Subcutaneous adipose tissue (tissue), 4 donors: ENCODE results near the gene MRPL14. TPM values are rescaled to one million over a fixed set of nuclear protein-coding genes. Genes with fewer than 3 reads are reported as not detected.

Experiments used
- total RNA-seq, 4 donors: library from RNA; depleted of rRNA; stranded (reverse); fragments of >200 nt; gene quantifications; one replicate each; pipeline ENCODE4 v1.1.0, GENCODE V29; 2016
- TF ChIP-seq, protein P1 (sequence below): fragments of 450-650 bp; IDR thresholded peaks from one replicate; pipeline ENCODE4 v1.5.1; 2016; ENCODE audit warnings: low read depth, mild to moderate bottlenecking, control low read depth, antibody characterized with exemption, moderate library complexity

MRPL14 gene
- total RNA-seq, 4 donors from 2014 or later = 26.2 to 30.8 (median 27.6) TPM

DNA sequence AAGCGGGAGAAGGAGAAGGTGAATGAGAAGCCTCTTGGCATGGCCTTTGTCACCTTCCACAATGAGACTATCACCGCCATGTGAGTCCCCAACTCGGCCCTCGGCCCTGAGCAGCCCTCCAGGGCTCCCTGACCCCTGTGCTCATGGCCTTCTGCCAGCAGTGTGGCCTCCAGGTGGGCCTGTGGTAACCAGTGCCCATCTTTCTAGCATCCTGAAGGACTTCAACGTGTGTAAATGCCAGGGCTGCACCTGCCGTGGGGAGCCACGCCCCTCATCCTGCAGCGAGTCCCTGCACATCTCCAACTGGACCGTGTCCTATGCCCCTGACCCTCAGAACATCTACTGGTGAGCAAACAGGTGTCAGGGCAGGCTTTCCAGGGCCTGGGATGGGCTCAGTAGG lies 21.1 kb upstream of the MRPL14 start:
- TF ChIP-seq, protein P1, sequence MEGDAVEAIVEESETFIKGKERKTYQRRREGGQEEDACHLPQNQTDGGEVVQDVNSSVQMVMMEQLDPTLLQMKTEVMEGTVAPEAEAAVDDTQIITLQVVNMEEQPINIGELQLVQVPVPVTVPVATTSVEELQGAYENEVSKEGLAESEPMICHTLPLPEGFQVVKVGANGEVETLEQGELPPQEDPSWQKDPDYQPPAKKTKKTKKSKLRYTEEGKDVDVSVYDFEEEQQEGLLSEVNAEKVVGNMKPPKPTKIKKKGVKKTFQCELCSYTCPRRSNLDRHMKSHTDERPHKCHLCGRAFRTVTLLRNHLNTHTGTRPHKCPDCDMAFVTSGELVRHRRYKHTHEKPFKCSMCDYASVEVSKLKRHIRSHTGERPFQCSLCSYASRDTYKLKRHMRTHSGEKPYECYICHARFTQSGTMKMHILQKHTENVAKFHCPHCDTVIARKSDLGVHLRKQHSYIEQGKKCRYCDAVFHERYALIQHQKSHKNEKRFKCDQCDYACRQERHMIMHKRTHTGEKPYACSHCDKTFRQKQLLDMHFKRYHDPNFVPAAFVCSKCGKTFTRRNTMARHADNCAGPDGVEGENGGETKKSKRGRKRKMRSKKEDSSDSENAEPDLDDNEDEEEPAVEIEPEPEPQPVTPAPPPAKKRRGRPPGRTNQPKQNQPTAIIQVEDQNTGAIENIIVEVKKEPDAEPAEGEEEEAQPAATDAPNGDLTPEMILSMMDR = no peak

DNA sequence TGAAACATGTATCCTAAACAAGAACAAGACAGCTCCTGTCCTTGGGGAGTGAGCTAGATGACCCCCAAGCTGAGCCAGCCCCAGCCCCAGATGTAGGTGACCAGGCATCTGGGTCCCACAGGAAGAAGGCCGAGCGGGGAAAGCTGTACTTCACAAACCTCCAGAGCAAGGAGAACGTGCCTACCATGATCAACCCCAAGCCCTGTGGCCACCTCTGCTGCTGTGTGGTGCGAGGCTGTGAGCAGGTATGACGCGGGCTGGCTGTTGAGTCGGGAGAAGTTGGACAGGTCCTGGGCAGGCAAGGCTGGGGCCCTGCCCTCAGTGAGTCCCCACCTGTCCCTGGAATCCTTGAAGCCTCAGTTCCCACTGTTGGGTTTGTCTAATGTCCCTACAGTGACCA lies 20.0 kb upstream of the MRPL14 start:
- TF ChIP-seq, protein P1 = no peak

DNA sequence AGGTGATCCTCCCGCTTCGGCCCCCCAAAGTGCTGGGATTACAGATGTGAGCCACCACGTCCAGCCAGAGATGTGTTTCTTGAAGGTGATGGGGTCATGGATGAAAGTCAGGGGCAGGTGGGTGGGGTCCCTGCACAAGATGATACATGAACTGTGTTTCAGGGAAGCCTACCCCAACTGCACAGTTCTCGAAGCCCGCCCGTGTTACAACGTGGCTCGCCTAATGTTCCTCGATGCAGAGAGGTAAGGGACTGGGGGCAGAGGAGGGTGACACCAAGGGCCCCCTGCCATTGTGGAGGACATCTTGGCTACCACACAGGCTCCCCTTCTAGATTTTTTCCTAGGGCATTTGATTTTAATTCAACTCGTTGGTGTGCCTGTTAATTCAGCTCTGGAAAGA lies 19.4 kb upstream of the MRPL14 start:
- TF ChIP-seq, protein P1 = no peak

DNA sequence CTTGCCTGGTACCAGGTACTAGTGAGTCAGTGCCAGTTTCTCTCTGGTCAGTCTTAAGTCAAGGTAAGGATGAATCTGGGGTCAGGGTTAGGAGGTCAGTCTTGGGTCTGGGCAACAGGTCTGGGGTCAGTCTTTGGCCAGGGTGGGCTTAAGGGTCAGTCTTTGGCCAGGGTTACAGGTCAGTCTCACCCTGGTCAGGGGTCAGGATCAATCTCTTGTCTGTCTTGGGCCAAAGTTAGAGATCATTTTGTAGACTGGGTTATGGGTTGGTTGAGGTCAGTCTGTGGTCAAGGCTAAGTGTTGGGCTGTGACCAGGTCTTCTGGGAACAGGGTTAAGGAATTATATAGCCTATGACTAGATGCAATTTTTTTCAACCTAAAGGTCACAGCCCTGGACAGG lies 18.6 kb upstream of the MRPL14 start:
- TF ChIP-seq, protein P1 = no peak

DNA sequence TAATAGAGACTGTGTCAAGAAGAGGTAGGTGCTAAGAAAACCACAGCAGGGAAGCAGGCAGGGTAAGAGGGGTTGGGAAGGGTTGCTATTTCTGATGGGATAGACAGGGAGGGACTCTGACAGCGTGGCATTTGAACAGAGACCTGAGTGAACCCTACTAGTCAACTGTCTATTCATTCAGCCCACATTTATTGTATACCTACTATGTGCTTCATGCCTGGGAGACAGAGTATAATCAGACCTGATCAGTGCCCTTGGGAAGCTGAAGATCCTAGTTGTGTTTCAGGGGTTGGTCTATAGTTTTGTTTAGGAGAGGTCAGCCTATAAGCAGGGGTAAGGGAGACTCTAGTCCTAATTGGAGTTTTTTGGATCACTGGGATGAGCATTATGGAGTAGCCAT lies 16.5 kb upstream of the MRPL14 start:
- TF ChIP-seq, protein P1 = no peak

DNA sequence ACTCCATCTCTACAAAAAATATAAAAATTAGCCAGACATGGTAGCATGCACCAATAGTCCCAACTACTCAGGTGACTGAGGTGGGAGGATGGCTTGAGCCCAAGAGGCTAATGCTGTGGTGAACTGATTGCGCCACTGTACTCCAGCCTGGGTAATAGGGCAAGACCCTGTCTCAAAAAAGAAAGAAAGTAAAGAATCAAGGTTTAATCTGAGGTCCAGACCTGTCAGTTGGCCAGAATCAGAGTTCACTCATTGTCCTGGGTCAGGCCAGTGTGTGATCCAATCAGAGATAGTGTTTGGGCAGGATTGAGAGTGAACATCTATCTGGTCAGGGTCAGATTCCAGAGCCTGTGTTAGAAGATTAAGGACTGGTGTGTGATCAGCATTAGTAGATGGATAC lies 15.6 kb upstream of the MRPL14 start:
- TF ChIP-seq, protein P1 = no peak

DNA sequence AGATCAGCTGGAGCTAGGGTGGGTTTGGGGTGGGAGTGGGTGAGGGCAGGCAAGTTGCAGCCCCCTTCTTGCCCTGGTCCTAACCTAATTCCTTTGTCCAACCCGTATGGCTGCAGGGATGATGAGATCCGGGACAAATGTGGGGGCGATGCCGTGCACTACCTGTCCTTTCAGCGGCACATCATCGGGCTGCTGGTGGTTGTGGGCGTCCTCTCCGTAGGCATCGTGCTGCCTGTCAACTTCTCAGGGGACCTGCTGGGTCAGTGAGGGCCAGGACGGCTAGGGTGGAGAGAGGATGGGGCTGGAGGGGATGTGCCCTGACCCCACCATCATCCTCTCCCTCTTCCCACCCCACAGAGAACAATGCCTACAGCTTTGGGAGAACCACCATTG lies 12.1 kb upstream of the MRPL14 start:
- TF ChIP-seq, protein P1 = no peak
